T-helper 1 cell (primary cell): ENCODE measurements around the gene RIPPLY1.

Experiments
- DNase-seq, 5 donors: peaks; one replicate each; pipeline ENCODE4 v3.0.0-alpha.2; 2012 to 2020
- total RNA-seq, 4 donors: gene quantifications; one replicate each; lab custom pipeline; 2026; lab: John Stamatoyannopoulos, UW

RIPPLY1 gene
- 0 to 0.12 (median 0) reads per million in 4 donors for total RNA-seq

GRCh38 chrX:106903291-106903824, at the start of gene RIPPLY1:
TSS of gene RIPPLY1 (minus strand) at chrX:106903341. CDS start at chrX:106903287, 54 bp downstream.
- no peak for DNase-seq

GRCh38 chrX:106952538-106952937, 49.4 kb upstream of the RIPPLY1 start:
- DNase-seq, result no peak

GRCh38 chrX:106952089-106952488, 48.9 kb upstream of the RIPPLY1 start:
- DNase-seq, result no peak

- no peak for DNase-seq
Observed at GRCh38 chrX:106951230-106951629, 48.1 kb upstream of the RIPPLY1 start.

- no peak for DNase-seq
Observed at GRCh38 chrX:106950381-106950780, 47.2 kb upstream of the RIPPLY1 start.

- DNase-seq, result no peak
Observed at GRCh38 chrX:106949366-106949765, 46.2 kb upstream of the RIPPLY1 start.

- no peak for DNase-seq
Observed at GRCh38 chrX:106948641-106949040, 45.5 kb upstream of the RIPPLY1 start.

- DNase-seq, result no peak
Observed at GRCh38 chrX:106946464-106946863, 43.3 kb upstream of the RIPPLY1 start.

- DNase-seq, result no peak
Observed at GRCh38 chrX:106940068-106940467, 36.9 kb upstream of the RIPPLY1 start.

GRCh38 chrX:106939566-106939965, 36.4 kb upstream of the RIPPLY1 start:
- DNase-seq, result no peak

- DNase-seq, result no peak
Observed at GRCh38 chrX:106936246-106936645, 33.1 kb upstream of the RIPPLY1 start.

GRCh38 chrX:106935175-106935574, 32.0 kb upstream of the RIPPLY1 start:
- no peak for DNase-seq

- no peak for DNase-seq
Observed at GRCh38 chrX:106933538-106933961, 30.4 kb upstream of the RIPPLY1 start.

- DNase-seq, result no peak
Observed at GRCh38 chrX:106932960-106933537, 29.9 kb upstream of the RIPPLY1 start.

- DNase-seq, result no peak
Observed at GRCh38 chrX:106932492-106932923, 29.4 kb upstream of the RIPPLY1 start.

GRCh38 chrX:106931831-106932491, 28.8 kb upstream of the RIPPLY1 start:
- DNase-seq, result no peak

GRCh38 chrX:106928227-106928626, 25.1 kb upstream of the RIPPLY1 start:
- no peak for DNase-seq

GRCh38 chrX:106927700-106928099, 24.6 kb upstream of the RIPPLY1 start:
- no peak for DNase-seq

- no peak for DNase-seq
Observed at GRCh38 chrX:106927023-106927422, 23.9 kb upstream of the RIPPLY1 start.

GRCh38 chrX:106921637-106922036, 18.5 kb upstream of the RIPPLY1 start:
- no peak for DNase-seq

GRCh38 chrX:106919932-106920452, 16.9 kb upstream of the RIPPLY1 start, which contains the start of gene CLDN2:
TSS of gene CLDN2 (plus strand) at chrX:106920402. CDS start at chrX:106928229, 7,827 bp downstream.
- DNase-seq, result no peak

- peak in 2 of 5 donors; percentile 2 to 19 for DNase-seq
Observed at GRCh38 chrX:106917830-106918500, 14.8 kb upstream of the RIPPLY1 start.

GRCh38 chrX:106912864-106913263, 9.7 kb upstream of the RIPPLY1 start:
- no peak for DNase-seq
